ENCODE data around the gene BBS1. TPM values are rescaled to one million over a fixed set of nuclear protein-coding genes. Genes with fewer than 3 reads are reported as not detected.
A peak's percentile ranks its signal among the peaks of the same experiment; 100 is the strongest.

Gene BBS1
- total RNA-seq, 1 donor from 2014 or later, result 54.7 TPM

DNA sequence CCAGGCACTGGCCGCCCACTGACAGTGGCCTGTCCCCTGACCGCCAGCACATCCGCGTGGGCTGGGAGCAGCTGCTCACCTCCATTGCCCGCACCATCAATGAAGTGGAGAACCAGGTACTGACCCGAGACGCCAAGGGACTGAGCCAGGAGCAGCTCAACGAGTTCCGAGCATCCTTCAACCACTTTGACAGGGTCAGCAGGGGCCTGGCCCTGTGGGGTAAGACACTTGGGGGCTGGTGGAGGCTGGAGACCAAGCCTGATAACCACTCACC lies 51.5 kb downstream of the BBS1 start:
- Mint-ChIP-seq H3K9me3 (no peaks in the 10 kb centered on the region), H3K36me3 (ENCODE audit: low read depth) (no peaks in the 10 kb centered on the region), H3K4me3 (no peak overlapping the region), H3K27ac (ENCODE audit: unreplicated experiment) (no peak overlapping the region), H3K27me3 (ENCODE audit: low read depth) (no peaks in the 10 kb centered on the region), H3K4me1 (no peaks in the 10 kb centered on the region)
- TF ChIP-seq, protein P1, sequence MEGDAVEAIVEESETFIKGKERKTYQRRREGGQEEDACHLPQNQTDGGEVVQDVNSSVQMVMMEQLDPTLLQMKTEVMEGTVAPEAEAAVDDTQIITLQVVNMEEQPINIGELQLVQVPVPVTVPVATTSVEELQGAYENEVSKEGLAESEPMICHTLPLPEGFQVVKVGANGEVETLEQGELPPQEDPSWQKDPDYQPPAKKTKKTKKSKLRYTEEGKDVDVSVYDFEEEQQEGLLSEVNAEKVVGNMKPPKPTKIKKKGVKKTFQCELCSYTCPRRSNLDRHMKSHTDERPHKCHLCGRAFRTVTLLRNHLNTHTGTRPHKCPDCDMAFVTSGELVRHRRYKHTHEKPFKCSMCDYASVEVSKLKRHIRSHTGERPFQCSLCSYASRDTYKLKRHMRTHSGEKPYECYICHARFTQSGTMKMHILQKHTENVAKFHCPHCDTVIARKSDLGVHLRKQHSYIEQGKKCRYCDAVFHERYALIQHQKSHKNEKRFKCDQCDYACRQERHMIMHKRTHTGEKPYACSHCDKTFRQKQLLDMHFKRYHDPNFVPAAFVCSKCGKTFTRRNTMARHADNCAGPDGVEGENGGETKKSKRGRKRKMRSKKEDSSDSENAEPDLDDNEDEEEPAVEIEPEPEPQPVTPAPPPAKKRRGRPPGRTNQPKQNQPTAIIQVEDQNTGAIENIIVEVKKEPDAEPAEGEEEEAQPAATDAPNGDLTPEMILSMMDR (conservative IDR thresholded peaks at IDR 0.05), result no peak
- DNase-seq (ENCODE audit: low read depth, low spot score), result no peak

DNA sequence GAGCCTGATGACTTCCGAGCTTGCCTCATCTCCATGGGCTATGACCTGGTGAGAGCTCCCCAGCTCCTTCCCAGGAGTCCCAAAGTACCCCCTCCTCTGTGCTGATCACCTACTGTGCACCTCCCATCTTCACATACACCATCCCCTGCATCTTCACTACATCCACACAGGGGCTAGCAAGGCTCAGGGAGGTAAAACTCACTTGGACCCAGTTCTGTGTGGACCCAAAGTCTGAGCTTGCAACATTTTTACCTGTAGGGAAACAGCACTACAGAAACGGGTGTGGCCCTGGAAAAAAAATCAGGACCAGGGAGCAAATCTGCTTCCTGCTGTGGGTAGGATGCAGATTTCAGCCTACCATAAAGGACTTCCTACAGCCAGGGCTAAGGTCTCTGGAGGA lies 51.8 kb downstream of the BBS1 start:
- H3K9me3 Mint-ChIP-seq, result no peaks in the 10 kb centered on the region
- no peak overlapping the region for H3K27ac Mint-ChIP-seq (ENCODE audit: unreplicated experiment)
- H3K4me3 Mint-ChIP-seq, result no peak overlapping the region
- H3K27me3 Mint-ChIP-seq (ENCODE audit: low read depth), result no peaks in the 10 kb centered on the region
- TF ChIP-seq, protein P1 (conservative IDR thresholded peaks at IDR 0.05), result no peak
- no peaks in the 10 kb centered on the region for H3K36me3 Mint-ChIP-seq (ENCODE audit: low read depth)
- H3K4me1 Mint-ChIP-seq, result no peaks in the 10 kb centered on the region
- DNase-seq (ENCODE audit: low read depth, low spot score), result no peak

DNA sequence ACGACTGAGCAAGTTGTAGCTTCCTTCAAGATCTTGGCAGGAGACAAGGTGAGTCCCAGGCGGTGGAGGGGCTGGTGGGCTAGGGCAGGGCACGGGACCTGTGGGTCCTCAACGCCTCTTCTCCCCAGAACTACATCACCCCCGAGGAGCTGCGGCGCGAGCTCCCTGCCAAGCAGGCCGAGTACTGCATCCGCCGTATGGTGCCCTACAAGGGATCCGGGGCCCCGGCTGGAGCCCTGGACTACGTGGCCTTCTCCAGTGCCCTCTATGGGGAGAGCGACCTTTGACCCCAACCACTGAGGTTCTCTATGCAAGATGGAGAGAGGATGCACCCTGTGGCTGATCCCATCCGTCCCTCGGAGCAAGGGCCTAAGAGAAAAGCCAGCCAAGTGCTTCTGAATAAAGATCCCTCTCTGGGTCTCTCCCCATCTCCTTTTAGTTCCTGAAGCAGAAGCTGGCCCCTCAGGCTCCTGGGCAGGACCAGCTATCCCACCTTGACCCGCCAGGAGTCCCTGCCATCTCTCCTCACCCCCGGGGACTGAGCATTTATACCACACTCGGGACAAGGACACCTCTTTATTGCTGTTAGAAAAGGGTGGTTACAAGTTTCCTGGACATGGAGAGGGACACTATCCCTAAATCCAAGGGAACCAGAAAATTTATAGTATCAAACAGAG lies 52.6 kb downstream of the BBS1 start:
- no peak overlapping the region for H3K4me3 Mint-ChIP-seq
- peak overlapping the region; percentile 57 for H3K27ac Mint-ChIP-seq (ENCODE audit: unreplicated experiment)
- H3K9me3 Mint-ChIP-seq, result no peaks in the 10 kb centered on the region
- TF ChIP-seq, protein P1 (conservative IDR thresholded peaks at IDR 0.05), result no peak
- no peaks in the 10 kb centered on the region for H3K27me3 Mint-ChIP-seq (ENCODE audit: low read depth)
- no peak for DNase-seq (ENCODE audit: low read depth, low spot score)
- H3K4me1 Mint-ChIP-seq, result no peaks in the 10 kb centered on the region
- H3K36me3 Mint-ChIP-seq (ENCODE audit: low read depth), result no peaks in the 10 kb centered on the region

DNA sequence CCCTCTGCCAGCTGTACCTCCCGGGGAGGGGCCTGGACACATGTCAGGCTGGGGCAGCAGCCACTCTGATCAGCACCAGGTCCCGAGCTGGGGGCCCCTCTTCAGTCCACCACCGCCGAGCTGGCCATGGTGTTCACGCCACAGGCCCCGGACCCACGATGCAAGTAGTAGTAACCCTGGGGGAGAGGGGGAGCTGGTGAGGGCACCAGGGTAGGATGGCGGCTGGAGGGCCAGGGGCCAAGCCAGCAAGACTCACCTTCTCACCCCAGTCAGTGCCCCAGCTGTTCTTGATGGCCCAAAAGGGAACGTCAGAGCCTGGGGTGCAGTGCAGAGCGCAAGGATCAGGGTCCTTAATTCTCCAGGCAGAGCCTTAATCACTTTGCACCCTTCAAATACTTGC lies 53.4 kb downstream of the BBS1 start:
- TF ChIP-seq, protein P1 (conservative IDR thresholded peaks at IDR 0.05), result no peak
- Mint-ChIP-seq H3K4me3 (no peak overlapping the region), H3K27me3 (ENCODE audit: low read depth) (no peaks in the 10 kb centered on the region), H3K9me3 (no peaks in the 10 kb centered on the region), H3K36me3 (ENCODE audit: low read depth) (no peaks in the 10 kb centered on the region), H3K27ac (ENCODE audit: unreplicated experiment) (no peak overlapping the region), H3K4me1 (no peaks in the 10 kb centered on the region)
- DNase-seq (ENCODE audit: low read depth, low spot score), result no peak

DNA sequence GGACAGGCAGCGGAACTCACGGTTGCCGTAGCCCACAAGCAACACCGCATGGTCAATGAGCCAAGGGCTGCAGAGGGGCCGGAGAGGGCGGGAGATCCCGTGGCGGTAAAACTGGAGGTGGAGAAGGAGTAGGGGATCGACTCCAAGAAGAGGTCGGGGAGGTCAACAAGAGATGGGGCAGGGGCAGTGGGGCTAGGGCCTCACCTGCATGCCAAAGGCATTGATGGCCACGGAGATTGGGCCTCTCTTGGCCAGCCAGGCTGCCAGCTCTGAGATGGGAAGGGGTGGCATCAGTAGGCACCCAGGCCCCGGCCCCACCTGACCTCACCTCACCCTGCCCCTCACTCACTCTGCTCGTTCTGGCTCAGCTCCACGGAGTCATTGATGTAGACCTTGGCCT lies 54.1 kb downstream of the BBS1 start:
- Mint-ChIP-seq H3K4me3 (no peak overlapping the region), H3K4me1 (no peaks in the 10 kb centered on the region), H3K27ac (ENCODE audit: unreplicated experiment) (no peak overlapping the region), H3K27me3 (ENCODE audit: low read depth) (no peaks in the 10 kb centered on the region), H3K36me3 (ENCODE audit: low read depth) (no peaks in the 10 kb centered on the region), H3K9me3 (no peaks in the 10 kb centered on the region)
- no peak for DNase-seq (ENCODE audit: low read depth, low spot score)
- TF ChIP-seq, protein P1 (conservative IDR thresholded peaks at IDR 0.05), result no peak

Data from neural crest cell (in vitro differentiated cells).